Natural killer cell (primary cell): Measurements from ENCODE around the gene TTLL11. TPM values are rescaled to one million over a fixed set of nuclear protein-coding genes. Genes with fewer than 3 reads are reported as not detected.

Experiments
- ATAC-seq, 3 donors: fragments of 150-1000 bp in 2 of 3; fragments of 200-7000 bp in 1 of 3; cut with Tn5 transposase; 1 replicate in 1 of 3; 2 replicates in 2 of 3; pipeline ENCODE4 v1.10.0; 2021; ENCODE audit warnings: mild to moderate bottlenecking in 2 of 3, moderate library complexity in 2 of 3
- DNase-seq, 2 donors: peaks; one replicate each; pipeline versions ENCODE4 v3.0.0 to v3.0.0-alpha.2; 2013 to 2021; ENCODE audit warnings: mixed read lengths in 1 of 2
- H3K27ac ChIP-seq: one replicate; pipeline ENCODE4 v1.5.1; 2013; ENCODE audit warnings: mild to moderate bottlenecking, low read length
- H3K27me3 ChIP-seq: one replicate; pipeline ENCODE4 v1.6.1; 2013; ENCODE audit warnings: low read length; ENCODE audit not compliant: control insufficient read depth, insufficient read depth
- H3K36me3 ChIP-seq: one replicate; pipeline ENCODE4 v1.6.1; 2013; ENCODE audit warnings: low read length; ENCODE audit not compliant: control insufficient read depth, insufficient read depth
- H3K4me1 ChIP-seq: one replicate; pipeline ENCODE4 v1.6.1; 2013; ENCODE audit warnings: low read length; ENCODE audit not compliant: control insufficient read depth, insufficient read depth
- H3K4me3 ChIP-seq: one replicate; pipeline ENCODE4 v1.5.1; 2013; ENCODE audit warnings: low read length
- H3K9me3 ChIP-seq: one replicate; pipeline ENCODE4 v1.6.1; 2013; ENCODE audit warnings: low read length; ENCODE audit not compliant: control insufficient read depth, insufficient read depth
- H3K27ac Mint-ChIP-seq, 2 donors: one replicate each; pipeline ENCODE4 v1.8.0; 2022; ENCODE audit warnings: mild to moderate bottlenecking in 2 of 2, mixed read lengths in 2 of 2, moderate library complexity in 1 of 2
- H3K27me3 Mint-ChIP-seq, 2 donors: one replicate each; pipeline ENCODE4 v1.8.0; 2022; ENCODE audit warnings: low read depth in 2 of 2, mixed read lengths in 2 of 2
- H3K36me3 Mint-ChIP-seq: one replicate; pipeline ENCODE4 v1.8.0; 2022; ENCODE audit warnings: mixed read lengths
- H3K4me1 Mint-ChIP-seq, 2 donors: one replicate each; pipeline ENCODE4 v1.8.0; 2022; ENCODE audit warnings: mixed read lengths in 2 of 2
- H3K4me3 Mint-ChIP-seq: one replicate; pipeline ENCODE4 v1.8.0; 2022; ENCODE audit warnings: mild to moderate bottlenecking, moderate library complexity, mixed read lengths
- H3K9me3 Mint-ChIP-seq, 2 donors: one replicate each; pipeline ENCODE4 v1.8.0; 2022; ENCODE audit warnings: mixed read lengths in 2 of 2
- CTCF ChIP-seq: fragments of 200-600 bp; IDR thresholded peaks from one replicate; pipeline ENCODE4 v1.8.0; 2022; ENCODE audit warnings: antibody characterized with exemption
- WGBS: methylation state at CpG from one replicate; pipeline ENCODE4 v1.1.7; 2013; ENCODE audit warnings: missing lambda C conversion rate; ENCODE audit not compliant: insufficient coverage; 5-methylcytosine and 5-hydroxymethylcytosine counted together
- intact Hi-C: fragments of 100-400 bp; cut with micrococcal nuclease; formaldehyde crosslinking; loops from one replicate; pipeline ENCODE4 v1.14.2; 2022
- total RNA-seq, 4 donors: library from RNA; stranded (reverse); fragments of 120-200 nt in 1 of 4; gene quantifications; one replicate each; pipeline versions ENCODE4 v1.2.3 to v1.2.4, GENCODE V29; 2013 to 2022

TTLL11 gene
- total RNA-seq, 3 donors from 2014 or later (not counting 1 experiment from before 2014, with no cell fraction given), result 3.4 to 4.6 (median 3.6) TPM

- peaks cover 13 to 25% of the 10 kb centered on the region in 2 donors for H3K27me3 Mint-ChIP-seq
- Histone ChIP-seq H3K27me3 (peaks cover 7% of the 10 kb centered on the region), H3K36me3 (no peaks in the 10 kb centered on the region), H3K4me1 (peaks cover 16% of the 10 kb centered on the region), H3K4me3 (no peak overlapping the region), H3K9me3 (no peaks in the 10 kb centered on the region), H3K27ac (no peak overlapping the region)
- 93% methylated on average over 6 of the region's 6 CpGs for WGBS
- DNase-seq (no peak), ATAC-seq (no peak)
- no peak for TF ChIP-seq CTCF
- no peaks in the 10 kb centered on the region for H3K36me3 Mint-ChIP-seq
- no peak overlapping the region for H3K27ac Mint-ChIP-seq
- no peak overlapping the region for H3K4me3 Mint-ChIP-seq
- intact Hi-C loops, result loop anchor here (10.0 kb wide), 1 partner anchor 143 kb away; the partner anchor contains the start of genes MRRF and RBM18
- no peaks in the 10 kb centered on the region for H3K9me3 Mint-ChIP-seq
- peaks cover 14 to 22% of the 10 kb centered on the region in 2 donors for H3K4me1 Mint-ChIP-seq
Observed at GRCh38 chr9:122121931-122122330, 28.8 kb upstream of the TTLL11 start.

GRCh38 chr9:122121391-122121790, 28.3 kb upstream of the TTLL11 start:
- Mint-ChIP-seq H3K36me3 (no peaks in the 10 kb centered on the region), H3K4me3 (no peak overlapping the region), H3K27ac (no peak overlapping the region), H3K4me1 (peaks cover 12 to 19% of the 10 kb centered on the region in 2 donors), H3K9me3 (no peaks in the 10 kb centered on the region), H3K27me3 (peaks cover 11 to 21% of the 10 kb centered on the region in 2 donors)
- no peaks in the 10 kb centered on the region for H3K9me3 ChIP-seq
- no peak for ATAC-seq
- intact Hi-C loops, result loop anchor here (10.0 kb wide), 1 partner anchor 143 kb away; the partner anchor contains the start of genes MRRF and RBM18
- 89% methylated on average over 10 of the region's 10 CpGs for WGBS
- H3K4me1 ChIP-seq, result peaks cover 12% of the 10 kb centered on the region
- no peak overlapping the region for H3K4me3 ChIP-seq
- no peak overlapping the region for H3K27ac ChIP-seq
- no peak for DNase-seq
- peaks cover 5% of the 10 kb centered on the region for H3K27me3 ChIP-seq
- TF ChIP-seq CTCF, result no peak
- no peaks in the 10 kb centered on the region for H3K36me3 ChIP-seq

- no peak for ATAC-seq
Observed at GRCh38 chr9:122120316-122121071, 27.4 kb upstream of the TTLL11 start.

More at GRCh38 chr9:122120316-122121071, 27.4 kb upstream of the TTLL11 start:
- DNase-seq, result no peak
- peaks cover 5 to 16% of the 10 kb centered on the region in 2 donors for H3K27me3 Mint-ChIP-seq
- no peak for TF ChIP-seq CTCF
- intact Hi-C loops, result loop anchor here (10.0 kb wide), 1 partner anchor 144 kb away; the partner anchor contains the start of genes MRRF and RBM18
- Histone ChIP-seq H3K9me3 (no peaks in the 10 kb centered on the region), H3K27ac (no peak overlapping the region), H3K4me1 (peaks cover 4% of the 10 kb centered on the region), H3K36me3 (no peaks in the 10 kb centered on the region), H3K4me3 (no peak overlapping the region), H3K27me3 (peaks cover 3% of the 10 kb centered on the region)
- H3K4me3 Mint-ChIP-seq, result no peak overlapping the region
- peaks cover 8 to 12% of the 10 kb centered on the region in 2 donors for H3K4me1 Mint-ChIP-seq
- 82% methylated on average over 10 of the region's 10 CpGs for WGBS
- no peaks in the 10 kb centered on the region for H3K36me3 Mint-ChIP-seq
- H3K9me3 Mint-ChIP-seq, result no peaks in the 10 kb centered on the region
- no peak overlapping the region for H3K27ac Mint-ChIP-seq
